HG02943 (cell line): ENCODE data around the gene SH3GLB2.
A peak's percentile ranks its signal among the peaks of the same experiment; 100 is the strongest.

ENCODE experiments used
- ATAC-seq: cut with Tn5 transposase; IDR thresholded peaks from one replicate; pipeline ENCODE4 v1.9.1; 2021; ENCODE audit warnings: mild to moderate bottlenecking, low read depth, moderate library complexity; ENCODE audit not compliant: unreplicated experiment

The SH3GLB2 gene

GRCh38 chr9:129028192-129028966 lies at the start of gene SH3GLB2:
SH3GLB2 (minus strand) TSS chr9:129028331; CDS start chr9:129028154, 177 bp downstream.
- ATAC-seq: peak; percentile 69

- ATAC-seq: no peak
Observed at GRCh38 chr9:129077236-129077635, 49.1 kb upstream of the SH3GLB2 start.

GRCh38 chr9:129076640-129077037 lies 48.5 kb upstream of the SH3GLB2 start:
- ATAC-seq: no peak

- no peak for ATAC-seq
Observed at GRCh38 chr9:129075996-129076639, 48.0 kb upstream of the SH3GLB2 start.

GRCh38 chr9:129074106-129074505 lies 46.0 kb upstream of the SH3GLB2 start:
- no peak for ATAC-seq

- ATAC-seq: no peak
Observed at GRCh38 chr9:129073404-129073803, 45.3 kb upstream of the SH3GLB2 start.

GRCh38 chr9:129072171-129072570 lies 44.0 kb upstream of the SH3GLB2 start:
- ATAC-seq: no peak

- no peak for ATAC-seq
Observed at GRCh38 chr9:129071526-129072126, 43.5 kb upstream of the SH3GLB2 start.

GRCh38 chr9:129070696-129071525 lies 42.8 kb upstream of the SH3GLB2 start:
- ATAC-seq: no peak

GRCh38 chr9:129069862-129070641 lies 41.9 kb upstream of the SH3GLB2 start:
- no peak for ATAC-seq

- peak; percentile 71 for ATAC-seq
Observed at GRCh38 chr9:129068990-129069861, 41.1 kb upstream of the SH3GLB2 start.

- no peak for ATAC-seq
Observed at GRCh38 chr9:129068110-129068509, 40.0 kb upstream of the SH3GLB2 start.

GRCh38 chr9:129064499-129064908 lies 36.4 kb upstream of the SH3GLB2 start:
- no peak for ATAC-seq

- no peak for ATAC-seq
Observed at GRCh38 chr9:129063061-129063460, 34.9 kb upstream of the SH3GLB2 start.

- ATAC-seq: no peak
Observed at GRCh38 chr9:129060991-129061390, 32.9 kb upstream of the SH3GLB2 start.

- no peak for ATAC-seq
Observed at GRCh38 chr9:129059796-129060785, 32.0 kb upstream of the SH3GLB2 start.

- ATAC-seq: no peak
Observed at GRCh38 chr9:129058965-129059795, 31.0 kb upstream of the SH3GLB2 start.
